Duodenal mucosa (tissue), 2 donors: ENCODE data around the gene THSD7A.

Experiments
- H3K27ac ChIP-seq: one replicate; pipeline ENCODE4 v1.7.0; 2013; ENCODE audit warnings: low read depth, low read length
- H3K27me3 ChIP-seq, 2 donors: one replicate each; pipeline ENCODE4 v1.7.0; 2013; ENCODE audit warnings: low read length in 2 of 2, control low read depth in 1 of 2; ENCODE audit not compliant: insufficient read depth in 2 of 2, control insufficient read depth in 1 of 2
- H3K36me3 ChIP-seq, 2 donors: one replicate each; pipeline ENCODE4 v1.7.0; 2013; ENCODE audit warnings: low read length in 2 of 2, control low read depth in 1 of 2; ENCODE audit not compliant: insufficient read depth in 2 of 2, control insufficient read depth in 1 of 2
- H3K4me1 ChIP-seq, 2 donors: one replicate each; pipeline ENCODE4 v1.7.0; 2013; ENCODE audit warnings: low read length in 2 of 2, control low read depth in 1 of 2; ENCODE audit not compliant: insufficient read depth in 2 of 2, control insufficient read depth in 1 of 2
- H3K4me3 ChIP-seq, 2 donors: one replicate each; pipeline ENCODE4 v1.7.0; 2013; ENCODE audit warnings: low read length in 2 of 2, low read depth in 1 of 2
- H3K9ac ChIP-seq, 2 donors: one replicate each; pipeline ENCODE4 v1.7.0; 2013; ENCODE audit warnings: low read length in 2 of 2, low read depth in 1 of 2
- H3K9me3 ChIP-seq, 2 donors: one replicate each; pipeline ENCODE4 v1.7.0; 2013; ENCODE audit warnings: low read length in 2 of 2, control low read depth in 1 of 2; ENCODE audit not compliant: control insufficient read depth in 1 of 2

The THSD7A gene

DNA sequence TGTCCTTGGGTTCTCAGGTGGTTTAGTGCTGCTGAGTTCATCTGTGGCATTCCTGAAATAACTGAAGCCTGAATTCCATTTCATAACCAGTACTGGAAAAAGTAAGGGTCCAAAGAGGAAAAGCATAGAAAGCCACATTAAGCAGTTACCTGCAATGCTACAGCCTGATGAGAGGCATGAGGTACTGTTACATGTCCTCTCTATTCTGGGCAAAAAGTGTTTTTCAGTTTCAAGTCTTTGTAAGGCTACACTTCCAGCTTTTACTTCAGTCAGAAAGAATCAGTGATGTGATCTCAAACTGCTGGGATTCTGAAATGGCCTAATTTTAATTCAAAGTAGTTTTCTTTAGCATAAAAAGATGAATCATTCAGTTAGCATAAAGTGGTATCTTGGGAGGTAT lies 488.9 kb downstream of the THSD7A start:
- no peaks in the 10 kb centered on the region for H3K27me3 ChIP-seq
- no peak overlapping the region for H3K27ac ChIP-seq
- H3K36me3 ChIP-seq = no peaks in the 10 kb centered on the region
- peaks cover 4 to 6% of the 10 kb centered on the region in 2 donors for H3K4me1 ChIP-seq
- no peak overlapping the region for H3K9ac ChIP-seq
- H3K4me3 ChIP-seq = no peak overlapping the region
- no peaks in the 10 kb centered on the region for H3K9me3 ChIP-seq

DNA sequence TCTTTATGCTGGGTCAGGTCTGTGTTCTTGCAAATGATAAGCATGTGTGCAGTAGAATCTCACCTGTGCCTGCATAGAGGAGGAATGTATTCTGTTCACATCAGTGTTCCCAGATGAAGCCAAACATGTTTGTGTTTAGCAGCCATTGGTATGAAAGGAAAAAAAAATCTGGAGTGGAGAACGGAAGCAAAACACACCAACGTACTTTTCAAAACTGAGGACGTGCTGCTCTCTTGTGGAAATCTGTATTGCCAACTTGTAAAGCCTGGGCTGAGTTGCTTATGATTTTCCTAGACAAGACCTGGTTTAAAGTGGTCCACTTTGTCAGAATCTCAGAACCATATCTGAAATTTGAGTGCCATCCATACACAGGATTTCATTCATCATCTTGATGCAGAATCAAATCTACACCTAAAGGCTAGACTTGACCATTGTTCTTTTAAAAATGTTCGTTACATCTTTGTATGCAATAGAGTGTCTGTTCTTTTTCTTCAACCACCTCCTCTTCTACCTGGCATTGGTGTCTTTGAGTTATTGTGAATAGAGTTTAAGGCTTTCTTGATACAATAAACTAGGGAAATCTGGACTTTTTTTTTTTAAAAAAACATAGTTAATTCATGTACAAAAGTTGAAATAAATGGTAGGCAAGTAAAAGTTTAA lies 490.6 kb downstream of the THSD7A start:
- Histone ChIP-seq H3K27ac (no peak overlapping the region), H3K9me3 (no peaks in the 10 kb centered on the region), H3K4me3 (no peak overlapping the region), H3K27me3 (no peaks in the 10 kb centered on the region), H3K9ac (no peak overlapping the region), H3K36me3 (no peaks in the 10 kb centered on the region), H3K4me1 (peaks cover under 1 to 6% of the 10 kb centered on the region in 2 donors)

- Histone ChIP-seq H3K4me1 (no peaks in the 10 kb centered on the region), H3K4me3 (no peak overlapping the region), H3K27ac (no peak overlapping the region), H3K36me3 (no peaks in the 10 kb centered on the region), H3K27me3 (no peaks in the 10 kb centered on the region), H3K9ac (no peak overlapping the region), H3K9me3 (no peaks in the 10 kb centered on the region)
These were observed 495.6 kb downstream of the THSD7A start for GRCh38 chr7:11336432-11336831.

- Histone ChIP-seq H3K27ac (no peak overlapping the region), H3K9ac (no peak overlapping the region), H3K4me1 (no peaks in the 10 kb centered on the region), H3K36me3 (no peaks in the 10 kb centered on the region), H3K9me3 (no peaks in the 10 kb centered on the region), H3K4me3 (no peak overlapping the region), H3K27me3 (no peaks in the 10 kb centered on the region)
These were observed 496.1 kb downstream of the THSD7A start for GRCh38 chr7:11335947-11336346.

- H3K27ac ChIP-seq = no peak overlapping the region
- no peak overlapping the region for H3K4me3 ChIP-seq
- H3K27me3 ChIP-seq = no peaks in the 10 kb centered on the region
- H3K36me3 ChIP-seq = no peaks in the 10 kb centered on the region
- H3K9me3 ChIP-seq = no peaks in the 10 kb centered on the region
- no peak overlapping the region for H3K9ac ChIP-seq
- H3K4me1 ChIP-seq = no peaks in the 10 kb centered on the region
These were observed 499.2 kb downstream of the THSD7A start for GRCh38 chr7:11332865-11333228.

DNA sequence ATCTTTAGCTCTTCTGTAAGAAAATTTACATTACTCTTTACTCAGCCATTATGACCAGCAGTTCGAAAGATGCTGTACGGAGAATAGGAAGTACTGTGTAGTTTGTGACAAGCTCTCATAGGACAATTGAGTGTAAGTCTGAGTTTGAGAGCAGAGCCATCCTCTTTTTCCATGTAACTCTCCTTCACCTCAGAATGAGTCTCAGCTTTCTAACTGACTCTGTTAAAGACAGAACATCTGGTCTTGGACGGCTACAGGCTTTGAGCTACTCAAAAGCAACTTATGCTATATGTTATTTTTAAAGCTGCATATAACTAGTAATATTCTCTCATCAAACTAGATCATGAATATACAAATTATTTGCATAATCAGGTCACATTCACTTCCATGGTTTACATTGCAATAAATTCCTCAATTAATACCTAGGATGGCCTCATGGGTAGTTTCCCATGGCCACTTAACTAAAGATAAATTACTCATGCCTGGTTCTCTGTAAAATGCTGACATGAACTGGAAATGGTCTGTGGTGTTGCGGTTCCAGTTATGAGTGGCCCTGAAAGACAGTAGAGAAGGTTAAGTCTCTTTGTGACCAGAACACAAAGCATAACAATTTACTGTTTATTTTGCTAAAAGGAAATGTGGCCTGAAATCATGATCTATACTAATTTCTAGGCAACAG lies 499.7 kb downstream of the THSD7A start:
- Histone ChIP-seq H3K27ac (no peak overlapping the region), H3K4me1 (no peaks in the 10 kb centered on the region), H3K36me3 (no peaks in the 10 kb centered on the region), H3K9me3 (no peaks in the 10 kb centered on the region), H3K9ac (no peak overlapping the region), H3K4me3 (no peak overlapping the region), H3K27me3 (no peaks in the 10 kb centered on the region)

DNA sequence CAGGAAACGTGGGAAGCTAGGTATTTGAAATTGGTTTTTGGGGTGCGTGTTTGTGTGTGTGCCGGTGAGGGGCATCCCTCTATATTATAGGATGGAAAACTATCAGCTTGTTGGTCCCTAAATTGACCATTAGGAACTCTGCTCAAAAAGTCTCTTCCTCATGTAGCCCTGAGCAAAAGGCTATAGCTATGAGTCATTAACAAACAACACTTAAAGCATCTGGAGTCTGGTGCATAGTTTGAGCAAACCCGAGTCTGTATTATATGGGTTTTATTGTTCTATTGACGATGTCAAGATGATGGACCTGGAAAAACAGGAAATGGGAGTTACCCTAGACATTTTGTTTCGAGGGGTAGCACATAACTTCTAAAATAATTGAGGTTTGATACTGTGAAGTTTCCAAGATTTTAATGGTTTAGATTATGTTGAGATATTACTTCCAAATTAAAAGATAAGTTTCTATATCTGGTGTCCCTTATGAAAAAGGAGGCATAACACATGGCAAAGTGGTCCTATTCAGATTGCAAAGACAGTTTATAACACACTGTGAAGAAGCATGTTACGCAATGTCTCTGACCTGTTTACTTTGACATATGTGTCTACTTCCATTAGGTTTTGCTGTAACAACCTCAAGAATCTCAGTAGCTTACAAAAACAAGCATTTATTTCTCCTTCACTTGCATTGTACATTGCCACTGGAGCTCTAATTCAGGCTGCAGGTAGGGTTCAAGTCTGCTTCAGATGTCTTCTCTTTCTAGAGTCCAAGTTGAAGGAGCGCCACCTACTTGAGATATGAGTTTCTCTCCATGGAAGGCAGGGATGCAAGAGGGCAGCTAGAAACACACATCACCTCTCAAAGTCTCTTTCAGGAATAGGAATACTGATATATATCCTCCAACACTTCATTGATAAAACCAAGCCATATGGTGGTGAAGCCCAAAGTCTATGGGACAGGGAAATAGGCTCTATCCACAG lies 500.6 kb downstream of the THSD7A start:
- H3K9ac ChIP-seq = no peak overlapping the region
- H3K4me3 ChIP-seq = no peak overlapping the region
- H3K27me3 ChIP-seq = no peaks in the 10 kb centered on the region
- no peak overlapping the region for H3K27ac ChIP-seq
- no peaks in the 10 kb centered on the region for H3K9me3 ChIP-seq
- H3K4me1 ChIP-seq = no peaks in the 10 kb centered on the region
- no peaks in the 10 kb centered on the region for H3K36me3 ChIP-seq

- H3K4me3 ChIP-seq = no peak overlapping the region
- no peak overlapping the region for H3K27ac ChIP-seq
- H3K36me3 ChIP-seq = no peaks in the 10 kb centered on the region
- no peaks in the 10 kb centered on the region for H3K4me1 ChIP-seq
- H3K9me3 ChIP-seq = no peaks in the 10 kb centered on the region
- H3K27me3 ChIP-seq = no peaks in the 10 kb centered on the region
- no peak overlapping the region for H3K9ac ChIP-seq
These were observed 501.3 kb downstream of the THSD7A start for GRCh38 chr7:11330717-11331116.

DNA sequence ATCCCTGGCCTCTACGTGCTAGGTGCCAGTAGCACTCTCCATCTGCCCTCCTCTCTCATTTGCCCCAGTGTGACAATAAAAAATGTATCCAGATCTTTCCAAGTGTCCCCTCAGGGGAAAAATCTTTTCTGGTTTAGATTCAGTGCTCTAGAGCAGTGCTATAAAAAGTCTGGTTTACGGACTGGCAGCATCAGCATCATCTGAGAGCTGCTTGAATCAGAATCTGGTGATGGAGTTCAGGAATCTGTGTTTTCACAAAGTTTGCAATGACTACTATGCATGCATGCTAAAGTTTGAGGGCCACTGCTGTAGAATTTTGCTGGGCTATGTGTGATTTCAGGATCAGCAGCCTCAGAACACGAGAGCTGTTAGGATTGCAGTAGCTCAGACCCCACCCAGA lies 501.8 kb downstream of the THSD7A start:
- no peak overlapping the region for H3K9ac ChIP-seq
- H3K27me3 ChIP-seq = no peaks in the 10 kb centered on the region
- H3K4me3 ChIP-seq = no peak overlapping the region
- no peak overlapping the region for H3K27ac ChIP-seq
- H3K4me1 ChIP-seq = no peaks in the 10 kb centered on the region
- H3K36me3 ChIP-seq = no peaks in the 10 kb centered on the region
- no peaks in the 10 kb centered on the region for H3K9me3 ChIP-seq

DNA sequence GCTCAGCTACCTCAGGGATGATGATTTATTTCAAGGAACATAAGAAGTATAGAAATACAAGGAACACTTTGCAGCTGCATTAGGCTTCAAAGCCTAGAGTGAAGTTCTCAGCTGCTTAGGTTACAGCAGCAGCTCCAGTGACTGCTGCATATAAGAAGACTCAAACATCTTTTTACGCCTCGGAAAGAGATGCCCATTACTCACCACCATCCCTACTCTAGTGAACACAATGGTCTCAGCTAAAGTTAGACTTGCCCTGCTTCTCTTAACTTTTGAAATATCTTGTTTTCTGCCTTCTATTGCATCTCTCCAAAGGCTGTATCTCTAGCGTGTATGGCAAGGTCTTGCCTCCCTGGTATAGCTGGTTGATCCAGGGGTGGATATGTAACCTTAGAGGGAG lies 502.4 kb downstream of the THSD7A start:
- no peak overlapping the region for H3K9ac ChIP-seq

More for the DNA sequence above, 502.4 kb downstream of the THSD7A start:
- Histone ChIP-seq H3K4me1 (no peaks in the 10 kb centered on the region), H3K27me3 (no peaks in the 10 kb centered on the region), H3K9me3 (no peaks in the 10 kb centered on the region), H3K27ac (no peak overlapping the region), H3K4me3 (no peak overlapping the region), H3K36me3 (no peaks in the 10 kb centered on the region)
